Measurements from ENCODE around the gene CCDC54.
A peak's percentile ranks its signal among the peaks of the same experiment; 100 is the strongest.

CCDC54 gene

GRCh38 chr3:107392549-107393165, 15.4 kb downstream of the CCDC54 start:
- DNase-seq (ENCODE audit: low read depth in 2 of 2): no peak

DNA sequence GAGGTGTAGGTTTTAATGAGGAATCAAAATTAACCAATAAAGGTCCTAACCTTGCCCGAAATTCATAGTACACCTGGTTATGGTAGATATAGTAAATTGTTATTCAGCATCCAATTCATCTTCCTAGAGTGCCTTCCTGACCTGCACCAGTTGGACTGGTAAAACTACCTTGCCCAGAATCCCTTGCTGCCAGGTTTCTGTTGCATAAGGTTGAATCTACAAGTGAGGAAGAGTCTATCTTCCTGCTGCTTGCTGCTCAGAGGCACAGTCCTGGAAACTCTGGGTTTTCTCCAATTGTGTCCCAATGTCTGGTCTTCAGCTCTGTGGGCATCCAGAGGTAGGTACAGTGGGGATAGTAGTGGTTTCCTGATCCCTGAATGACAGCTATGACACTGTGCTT, 17.3 kb downstream of the CCDC54 start:
- DNase-seq (ENCODE audit: low read depth in 2 of 2): no peak

DNA sequence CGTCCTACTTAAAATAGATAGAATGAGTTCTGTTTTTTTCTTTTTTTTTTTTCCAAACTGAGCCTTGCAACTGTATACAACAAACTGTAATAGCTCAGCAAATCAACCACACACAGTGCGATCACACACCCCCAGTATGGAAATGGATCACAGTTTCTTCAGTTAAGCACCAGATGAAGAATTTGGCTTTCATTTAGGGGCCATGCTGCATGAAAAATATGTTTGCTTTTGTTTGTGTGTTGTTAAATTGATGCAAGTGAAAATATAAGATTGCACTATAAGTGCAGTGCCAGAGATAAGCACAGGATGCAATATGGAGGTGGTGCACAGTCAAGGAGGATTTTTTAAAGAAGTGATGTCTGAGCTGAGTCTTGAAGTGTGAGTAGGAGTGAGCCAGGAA, 17.8 kb downstream of the CCDC54 start:
- DNase-seq (ENCODE audit: low read depth in 2 of 2): no peak

GRCh38 chr3:107401301-107401700, 24.1 kb downstream of the CCDC54 start:
- DNase-seq (ENCODE audit: low read depth in 2 of 2): no peak

DNA sequence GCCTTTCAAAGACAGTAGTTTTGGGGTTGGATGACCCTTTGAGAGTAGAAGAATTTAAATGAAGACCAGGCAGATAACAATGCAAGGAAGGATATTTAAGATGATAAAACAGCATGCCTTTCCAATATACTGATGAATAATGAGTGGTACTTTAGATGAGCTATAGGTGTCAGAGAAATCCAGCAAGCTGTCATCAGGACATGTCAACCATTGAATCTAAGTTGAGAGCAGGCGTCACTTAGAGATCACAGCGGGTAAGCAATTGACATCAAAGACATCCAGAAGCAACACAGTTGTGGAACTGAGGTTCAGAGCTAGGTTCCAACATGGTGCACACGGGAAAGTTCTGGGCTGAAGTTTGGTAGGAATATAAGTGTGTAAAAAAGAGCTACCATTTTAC, 25.0 kb downstream of the CCDC54 start:
- no peak for DNase-seq (ENCODE audit: low read depth in 2 of 2)

GRCh38 chr3:107404727-107405469, 27.7 kb downstream of the CCDC54 start:
- DNase-seq (ENCODE audit: low read depth in 2 of 2): no peak

GRCh38 chr3:107407355-107407754, 30.1 kb downstream of the CCDC54 start:
- DNase-seq (ENCODE audit: low read depth in 2 of 2): no peak

DNA sequence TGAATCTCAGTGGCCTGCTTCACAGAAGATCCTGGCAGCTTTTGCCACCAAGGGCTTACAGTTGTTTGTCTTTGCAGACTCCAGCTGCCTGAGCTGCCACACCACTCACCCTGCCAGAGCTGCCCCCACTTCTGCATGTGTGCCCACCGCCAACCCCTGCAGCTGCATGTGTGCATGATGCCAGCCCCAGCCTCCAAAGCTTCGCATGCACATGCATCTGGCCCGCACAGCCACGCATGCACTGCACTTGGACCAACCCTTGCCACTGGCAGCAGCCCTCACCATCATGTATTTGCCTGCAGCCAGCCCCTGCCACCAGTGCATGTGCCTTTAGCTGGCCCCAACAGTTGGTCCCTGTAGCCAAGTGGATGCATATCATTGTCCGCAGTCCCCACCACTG, 31.3 kb downstream of the CCDC54 start:
- DNase-seq (ENCODE audit: low read depth in 2 of 2): no peak

GRCh38 chr3:107409365-107409764, 32.1 kb downstream of the CCDC54 start:
- DNase-seq (ENCODE audit: low read depth in 2 of 2): no peak

- no peak for DNase-seq (ENCODE audit: low read depth in 2 of 2)
These were observed 33.4 kb downstream of the CCDC54 start for GRCh38 chr3:107410606-107411005.

GRCh38 chr3:107411056-107411455, 33.8 kb downstream of the CCDC54 start:
- DNase-seq (ENCODE audit: low read depth in 2 of 2): no peak

DNA sequence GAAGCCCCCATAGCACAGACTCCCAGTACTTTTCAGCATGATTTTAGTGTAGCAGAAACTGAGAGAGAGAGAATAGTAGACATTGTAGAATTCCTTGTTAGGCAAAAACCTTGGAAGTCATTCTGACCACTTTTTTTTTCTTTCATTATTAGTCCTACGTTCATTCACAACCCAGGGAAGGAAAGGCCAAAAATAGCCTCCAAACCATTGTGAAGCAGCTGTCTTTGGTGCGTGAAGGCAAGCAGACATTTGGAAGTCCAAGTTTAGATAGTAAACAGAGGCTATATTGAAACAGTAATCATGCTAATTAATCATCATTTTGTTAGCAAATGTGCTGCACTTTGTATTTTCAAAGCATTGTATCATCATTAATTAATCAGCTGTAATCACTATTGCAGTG, 34.5 kb downstream of the CCDC54 start:
- no peak for DNase-seq (ENCODE audit: low read depth in 2 of 2)

DNA sequence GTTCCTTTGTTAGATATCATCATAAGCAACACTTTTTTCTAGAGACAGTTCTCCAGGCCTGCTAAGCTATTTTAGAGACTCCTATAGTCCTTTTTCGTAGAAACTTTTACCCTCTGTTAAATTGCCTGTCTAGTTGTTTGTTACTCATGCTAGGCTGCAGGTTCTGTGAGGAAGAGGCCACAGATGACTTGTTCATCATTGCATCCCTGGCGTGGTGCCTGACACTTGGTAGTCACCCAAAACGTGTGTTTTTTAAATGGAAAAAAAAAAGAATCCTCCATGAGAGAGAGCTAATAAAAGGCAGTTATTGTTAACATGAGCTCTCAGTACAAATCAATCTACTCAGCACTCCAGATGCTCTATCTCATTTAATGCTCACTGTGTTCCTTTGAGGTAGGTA, 35.1 kb downstream of the CCDC54 start:
- no peak for DNase-seq (ENCODE audit: low read depth in 2 of 2)

- no peak for DNase-seq (ENCODE audit: low read depth in 2 of 2)
These were observed 36.0 kb downstream of the CCDC54 start for GRCh38 chr3:107413264-107413663.

DNA sequence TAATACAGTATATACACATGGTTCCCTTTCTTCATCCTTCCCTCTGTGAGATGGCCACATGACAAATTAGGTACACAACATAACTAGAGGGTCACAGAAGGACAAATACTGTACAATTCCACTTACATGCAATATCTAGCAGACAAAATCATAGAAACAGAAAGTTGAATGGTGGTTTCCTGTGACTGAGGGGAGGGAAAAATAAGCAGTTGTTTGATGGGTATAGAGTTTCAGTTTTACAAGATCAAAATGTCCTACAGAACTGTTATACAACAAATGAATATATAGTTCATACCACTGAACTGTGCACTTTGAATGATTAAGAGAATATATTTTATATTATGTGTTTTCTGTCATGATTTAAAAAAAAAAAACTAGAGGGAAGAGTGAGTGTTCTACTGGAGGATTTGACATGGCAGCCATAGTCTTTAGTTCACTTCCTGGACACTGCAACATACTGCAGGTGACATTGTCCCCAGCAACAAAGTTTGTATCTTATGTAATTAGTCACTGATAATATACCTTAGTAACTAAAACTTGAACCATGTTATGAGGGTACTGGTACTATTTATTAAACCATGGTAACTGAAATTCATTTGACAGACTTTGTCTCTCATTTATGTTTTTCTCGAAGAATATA, 37.2 kb downstream of the CCDC54 start:
- no peak for DNase-seq (ENCODE audit: low read depth in 2 of 2)

DNA sequence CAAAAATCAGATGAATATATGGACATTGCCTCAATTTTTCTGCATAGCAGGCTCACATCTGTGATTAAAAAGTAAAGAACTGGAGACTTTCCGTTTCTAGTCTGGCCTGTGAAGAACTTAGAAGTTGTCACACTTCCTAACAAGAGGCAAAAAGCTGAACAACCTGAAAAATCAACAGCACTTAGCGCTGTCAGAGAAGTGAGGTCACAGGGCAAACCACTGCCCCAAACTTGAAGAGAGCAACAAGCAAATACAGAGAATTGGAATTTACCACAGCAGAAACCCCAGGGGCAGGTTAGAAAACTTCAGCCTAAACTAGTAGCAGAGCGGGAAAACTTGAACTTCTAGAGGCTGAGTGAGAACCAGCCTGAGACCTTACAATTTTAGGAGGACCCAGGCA, 38.9 kb downstream of the CCDC54 start:
- no peak for DNase-seq (ENCODE audit: low read depth in 2 of 2)

DNA sequence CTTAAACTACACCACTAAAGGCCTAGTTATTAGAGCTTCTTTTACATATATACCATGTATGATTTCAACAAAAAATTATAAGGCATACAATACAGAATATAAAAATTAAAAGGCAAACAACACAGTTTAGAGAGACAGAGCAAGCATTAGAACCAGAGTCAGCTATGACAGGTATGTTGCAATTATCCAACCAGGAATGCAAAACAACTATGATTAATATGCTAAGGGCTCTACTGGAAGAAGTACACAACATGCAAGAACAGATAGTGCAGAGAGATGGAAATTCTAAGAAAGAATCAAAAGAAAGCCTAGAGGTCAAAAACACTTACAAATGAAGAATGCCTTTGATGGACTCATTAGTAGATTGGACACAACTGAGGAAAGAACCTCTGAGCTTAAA, 39.6 kb downstream of the CCDC54 start:
- no peak for DNase-seq (ENCODE audit: low read depth in 2 of 2)

- DNase-seq (ENCODE audit: low read depth in 2 of 2): peak in 1 of 2 donors; percentile 8
These were observed 44.0 kb downstream of the CCDC54 start for GRCh38 chr3:107421170-107421792.

GRCh38 chr3:107421881-107422280, 44.6 kb downstream of the CCDC54 start:
- no peak for DNase-seq (ENCODE audit: low read depth in 2 of 2)

DNA sequence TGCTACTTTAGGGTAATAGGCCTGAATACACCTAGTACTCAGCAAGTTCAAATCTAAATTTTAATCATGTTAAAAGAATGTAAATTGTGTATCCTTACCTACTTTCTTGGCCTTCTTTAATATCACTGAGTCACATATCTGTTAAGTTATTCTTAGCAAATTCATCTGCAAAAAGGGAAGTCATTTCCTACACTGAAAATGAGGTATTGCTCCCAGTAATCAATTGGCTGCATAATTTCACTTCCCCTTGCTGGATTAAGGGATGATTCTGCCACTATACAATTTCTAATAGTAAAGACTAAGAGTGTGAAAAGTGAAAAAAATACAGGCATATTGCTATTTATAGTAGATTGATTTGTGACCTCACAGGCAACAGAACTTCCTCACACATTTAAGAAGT, 47.8 kb downstream of the CCDC54 start:
- no peak for DNase-seq (ENCODE audit: low read depth in 2 of 2)

- no peak for DNase-seq (ENCODE audit: low read depth in 2 of 2)
These were observed 49.0 kb downstream of the CCDC54 start for GRCh38 chr3:107426223-107426622.

All from stimulated activated CD4-positive, alpha-beta T cell treated with anti-CD3 and anti-CD28 coated beads, Interleukin-1b, Interleukin-23, amount 100 ng/mL, for 4 hours (primary cell).